A549 (cell line): ENCODE results near the gene HNRNPLL.

Source experiments
- CBX8 ChIP-seq: fragments of 200-600 bp; sonication (generic); IDR thresholded peaks from 2 replicates; pipeline ENCODE4 v1.6.1; 2016
- CHD2 ChIP-seq: fragments of 150-350 bp; IDR thresholded peaks from 2 replicates; pipeline ENCODE4 v1.6.1; 2014; ENCODE audit warnings: low read length; ENCODE audit not compliant: partially characterized antibody
- CTCF ChIP-seq: fragments of >200 bp; sonication (Bioruptor Twin); formaldehyde crosslinking; IDR thresholded peaks from 3 replicates; pipeline ENCODE4 v1.5.1; 2016
- FOSL2 ChIP-seq, 2 experiments: fragments of 450-650 bp in 1 of 2; fragments of >200 bp in 1 of 2; sonication (Bioruptor Twin) in 1 of 2; formaldehyde crosslinking; IDR thresholded peaks; 2 replicates each; pipeline versions ENCODE4 v1.5.0 to v1.6.1; 2016 to 2020; ENCODE audit warnings: mild to moderate bottlenecking in 1 of 2, moderate library complexity in 1 of 2
- FOXS1 ChIP-seq: fragments of 250-450 bp; sonication (Bioruptor Pico); IDR thresholded peaks from 2 replicates; pipeline ENCODE4 v1.5.0; 2020; ENCODE audit warnings: mild to moderate bottlenecking, moderate library complexity
- HOXB5 ChIP-seq: fragments of 250-450 bp; sonication (Bioruptor Pico); IDR thresholded peaks from 2 replicates; pipeline ENCODE4 v1.5.0; 2020; ENCODE audit warnings: mild to moderate bottlenecking, moderate library complexity
- JUNB ChIP-seq: fragments of >200 bp; sonication (Bioruptor Twin); formaldehyde crosslinking; IDR thresholded peaks from 2 replicates; pipeline ENCODE4 v1.6.1; 2016
- MAZ ChIP-seq: fragments of 150-350 bp; IDR thresholded peaks from 2 replicates; pipeline ENCODE4 v1.6.1; 2014; ENCODE audit warnings: antibody characterized with exemption, low read depth, low read length, borderline replicate concordance
- NR3C1 ChIP-seq: fragments of >200 bp; sonication (Bioruptor Twin); formaldehyde crosslinking; IDR thresholded peaks from 3 replicates; pipeline ENCODE4 v1.6.1; 2017
- POLR2A ChIP-seq: IDR thresholded peaks from 2 replicates; pipeline ENCODE4 v1.6.1; 2012; ENCODE audit warnings: mild to moderate bottlenecking, low read length
- RNF2 ChIP-seq: fragments of 200-600 bp; sonication (generic); IDR thresholded peaks from 2 replicates; pipeline ENCODE4 v1.6.1; 2016; ENCODE audit warnings: low read depth, mild to moderate bottlenecking, antibody characterized with exemption, moderate library complexity, borderline replicate concordance

GRCh38 chr2:38581193-38582147, 21.3 kb downstream of the HNRNPLL start:
- no peak for TF ChIP-seq POLR2A
- TF ChIP-seq NR3C1 = no peak
- TF ChIP-seq CTCF = peak; percentile 94
- no peak for TF ChIP-seq MAZ
- TF ChIP-seq CHD2 = no peak
- no peak for TF ChIP-seq FOXS1 (CRISPR knock-in tag)
- TF ChIP-seq HOXB5 (CRISPR knock-in tag) = no peak
- TF ChIP-seq JUNB = no peak
- TF ChIP-seq CBX8 = no peak
- TF ChIP-seq FOSL2 (IDR thresholded peaks at IDR 0.05) = no peak
- TF ChIP-seq FOSL2 (CRISPR knock-in tag; IDR thresholded peaks at IDR 0.05) = no peak
- no peak for TF ChIP-seq RNF2
